Measurements from ENCODE around the gene ADAMTS2. TPM values are rescaled to one million over a fixed set of nuclear protein-coding genes. Genes with fewer than 3 reads are reported as not detected.

Gene ADAMTS2
- total RNA-seq: 11.9 TPM

GRCh38 chr5:179345433-179346321, at the start of gene ADAMTS2:
Gene ADAMTS2, minus strand, starts transcription at chr5:179345461. Its CDS starts 133 bp downstream, at chr5:179345328.
- DNase-seq (ENCODE audit: low spot score) (no peak), ATAC-seq (peak; percentile 60)

GRCh38 chr5:179393078-179393477, 47.8 kb upstream of the ADAMTS2 start:
- DNase-seq (ENCODE audit: low spot score) (no peak), ATAC-seq (no peak)

DNA sequence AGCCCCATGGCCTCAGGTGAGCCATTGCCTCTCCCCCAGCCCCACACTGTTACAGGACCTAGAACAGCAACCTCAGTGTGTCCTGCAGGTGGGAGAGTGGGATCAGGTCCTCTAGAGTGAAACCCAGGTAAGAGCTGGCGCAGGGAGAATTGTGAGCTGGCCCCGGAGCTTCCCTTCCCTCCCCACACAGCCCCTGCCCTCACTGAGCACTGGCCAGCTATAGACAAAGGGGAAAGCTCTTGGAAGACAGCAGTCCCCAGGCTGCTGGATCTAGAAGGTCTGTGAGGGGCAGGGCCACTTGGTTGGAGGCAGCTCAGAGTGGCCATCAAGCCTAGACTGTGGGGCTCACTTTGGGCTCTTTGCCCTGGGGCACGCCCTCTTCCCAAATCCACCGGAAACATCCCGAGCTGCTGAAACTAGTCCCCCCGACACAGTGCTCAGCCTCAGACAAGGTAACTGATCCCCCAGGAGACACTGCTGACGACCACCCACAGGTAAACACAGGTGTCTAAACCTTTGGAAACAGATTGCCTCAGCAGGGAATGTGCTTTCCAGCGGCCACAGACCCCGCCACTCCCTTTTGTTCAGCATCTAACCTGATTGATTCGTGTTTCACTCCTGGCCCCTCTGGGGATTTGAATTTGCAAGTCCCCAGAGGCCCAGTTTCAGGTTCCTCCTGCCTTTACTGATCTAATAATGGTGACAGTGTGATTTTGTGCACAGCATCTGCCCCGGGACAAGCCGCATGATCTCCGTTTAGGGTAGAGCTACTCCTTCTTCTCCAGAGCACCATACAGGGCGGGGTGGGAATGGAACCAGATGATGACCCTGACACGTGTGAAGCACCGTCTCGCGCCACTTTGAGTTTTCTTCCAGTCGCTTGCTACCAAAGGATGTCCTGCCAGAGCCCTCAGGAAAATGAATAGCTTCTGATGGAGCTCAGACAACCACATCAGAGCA, 42.2 kb upstream of the ADAMTS2 start:
- ATAC-seq: no peak
- peak; percentile 27 for DNase-seq (ENCODE audit: low spot score)

GRCh38 chr5:179385914-179386313, 40.7 kb upstream of the ADAMTS2 start:
- ATAC-seq (no peak), DNase-seq (ENCODE audit: low spot score) (peak; percentile 21)

DNA sequence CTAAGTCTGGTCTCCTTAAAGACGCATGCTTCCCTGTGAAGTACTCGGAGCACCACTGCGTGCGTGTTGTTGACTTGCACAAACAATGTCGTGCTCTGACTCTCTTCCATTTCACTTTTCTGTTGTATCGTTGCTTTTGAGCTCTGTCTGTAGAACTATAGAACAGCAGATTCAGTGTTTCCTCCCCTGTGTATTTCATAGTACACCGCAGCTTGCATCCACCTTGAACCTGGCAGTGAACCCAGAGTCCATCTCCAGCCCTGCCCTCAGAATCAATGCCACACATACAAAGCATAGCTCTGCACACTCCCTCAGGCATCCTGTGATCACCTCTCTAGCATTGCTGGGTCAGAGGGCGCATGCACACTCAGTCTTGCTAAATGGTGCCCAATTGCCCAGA, 37.2 kb upstream of the ADAMTS2 start:
- ATAC-seq (no peak), DNase-seq (ENCODE audit: low spot score) (no peak)

DNA sequence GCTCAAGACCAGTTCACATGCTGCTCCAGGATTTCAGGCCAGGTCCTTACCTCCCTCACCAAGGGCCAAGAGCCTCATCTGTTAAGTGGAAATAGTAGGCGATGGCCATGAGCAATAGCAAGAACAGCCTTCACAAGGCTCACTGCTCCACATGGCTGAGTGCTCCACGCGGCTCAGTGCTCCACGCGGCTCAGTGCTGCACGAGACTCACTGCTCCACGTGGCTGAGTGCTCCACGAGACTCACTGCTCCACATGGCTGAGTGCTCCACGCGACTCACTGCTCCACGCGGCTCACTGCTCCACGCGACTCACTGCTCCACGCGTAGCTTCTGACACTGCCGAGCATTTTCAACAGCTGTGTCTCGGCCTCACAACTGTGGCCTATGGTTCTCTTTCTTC, 36.4 kb upstream of the ADAMTS2 start:
- ATAC-seq (no peak), DNase-seq (ENCODE audit: low spot score) (peak; percentile 11)

- no peak for ATAC-seq
- peak; percentile 40 for DNase-seq (ENCODE audit: low spot score)
Measured at GRCh38 chr5:179380211-179381035, 35.2 kb upstream of the ADAMTS2 start.

DNA sequence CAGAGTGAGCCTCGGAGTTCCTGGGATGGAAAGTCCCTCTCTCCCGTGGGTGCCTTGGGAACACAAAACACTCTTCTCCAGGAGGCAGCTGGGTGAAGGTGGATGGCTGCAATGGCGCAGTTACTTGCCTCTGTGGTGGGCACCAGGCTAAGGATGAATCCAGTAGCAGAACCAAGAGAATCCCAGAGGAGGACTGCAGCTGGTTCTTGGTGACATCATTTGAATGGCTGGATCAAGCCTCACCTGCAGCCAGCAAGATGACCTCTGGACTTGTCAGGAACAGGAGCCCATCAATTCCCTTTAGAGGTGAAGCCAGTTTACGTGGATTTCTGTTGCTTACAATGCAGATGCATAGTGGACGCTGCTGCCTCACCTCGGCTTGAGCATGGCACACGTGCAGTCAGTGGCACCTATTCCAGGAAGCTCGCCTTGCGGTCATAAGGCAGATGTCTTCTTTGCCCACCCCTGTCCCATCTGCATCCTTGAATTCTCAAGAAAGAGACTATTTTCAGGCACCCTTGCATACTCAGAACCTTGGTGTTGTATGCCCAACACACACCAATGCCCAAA, 34.1 kb upstream of the ADAMTS2 start:
- no peak for DNase-seq (ENCODE audit: low spot score)
- ATAC-seq: no peak

DNA sequence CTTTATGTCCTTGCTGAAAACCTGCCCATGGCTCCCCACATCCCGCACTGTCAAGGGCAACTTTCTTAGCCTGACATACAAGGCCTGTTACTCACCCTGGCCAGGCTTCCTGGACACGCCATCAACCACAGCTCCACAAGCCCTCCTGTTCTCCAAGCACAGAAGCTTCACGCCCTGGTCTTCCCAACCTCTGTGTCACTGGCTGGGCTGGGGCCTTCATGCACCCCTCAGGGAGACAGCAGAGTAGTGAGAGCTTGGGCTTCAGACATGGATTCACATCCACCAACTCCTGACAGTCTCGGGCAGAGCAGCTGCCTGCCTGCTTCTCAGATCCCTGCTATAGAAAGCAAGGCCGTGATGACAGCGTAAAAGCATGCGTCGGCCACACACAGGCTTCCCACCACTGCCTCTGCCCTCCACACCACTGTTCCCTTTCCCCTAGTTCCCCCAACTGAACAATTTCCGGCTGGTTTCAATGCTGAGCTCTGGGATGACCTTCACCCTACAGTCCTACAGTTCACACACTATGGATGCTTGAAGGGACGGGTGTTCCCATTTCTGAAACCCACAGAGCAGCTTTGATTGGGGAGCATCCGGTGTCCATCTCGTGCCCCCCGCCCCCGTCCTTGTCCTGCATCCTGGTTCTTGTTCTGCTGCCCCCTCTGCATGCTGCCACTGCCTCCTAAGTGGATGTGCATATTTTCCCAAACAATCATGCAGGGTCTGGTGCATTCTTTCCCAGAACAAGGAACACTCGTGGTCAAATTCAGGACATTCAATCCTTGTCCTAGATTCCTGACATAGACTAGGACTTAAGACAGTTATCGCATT, 33.4 kb upstream of the ADAMTS2 start:
- DNase-seq (ENCODE audit: low spot score) (no peak), ATAC-seq (peak; percentile 27)

- DNase-seq (ENCODE audit: low spot score): peak; percentile 27
- ATAC-seq: no peak
Measured at GRCh38 chr5:179378116-179378440, 32.8 kb upstream of the ADAMTS2 start.

DNA sequence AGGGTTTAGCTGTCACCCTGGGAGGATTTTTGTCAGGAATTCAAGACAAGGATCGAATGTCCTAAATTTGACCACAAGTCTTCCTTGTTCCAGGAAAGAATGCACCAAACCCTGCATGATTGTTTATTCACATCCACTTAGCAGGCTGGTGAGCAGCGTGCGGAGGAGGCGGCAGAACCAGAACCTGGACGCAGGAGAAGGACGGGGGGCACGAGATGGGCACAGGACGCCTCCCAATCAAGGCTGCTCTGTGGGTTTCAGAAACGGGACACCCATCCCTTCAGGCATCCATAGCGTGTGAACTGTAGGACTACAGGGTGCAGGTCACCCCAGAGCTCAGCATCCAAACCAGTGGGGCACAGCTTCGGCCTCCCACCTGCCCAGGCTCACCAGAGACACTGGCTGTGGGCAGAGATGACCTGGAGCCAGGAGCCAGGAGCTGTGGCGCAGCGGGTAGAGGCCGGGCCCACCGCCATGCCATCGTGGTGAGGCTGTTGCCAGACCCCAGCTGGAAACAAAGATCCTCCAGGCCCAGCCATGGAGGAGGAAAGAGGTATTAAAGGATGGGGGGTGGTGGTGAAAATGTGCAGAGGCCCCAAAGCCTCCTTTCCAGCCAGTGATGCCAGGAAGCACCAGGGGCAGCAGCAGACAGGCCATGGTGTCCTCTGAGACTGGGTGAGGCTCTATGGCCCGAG, 32.3 kb upstream of the ADAMTS2 start:
- DNase-seq (ENCODE audit: low spot score) (no peak), ATAC-seq (no peak)

DNA sequence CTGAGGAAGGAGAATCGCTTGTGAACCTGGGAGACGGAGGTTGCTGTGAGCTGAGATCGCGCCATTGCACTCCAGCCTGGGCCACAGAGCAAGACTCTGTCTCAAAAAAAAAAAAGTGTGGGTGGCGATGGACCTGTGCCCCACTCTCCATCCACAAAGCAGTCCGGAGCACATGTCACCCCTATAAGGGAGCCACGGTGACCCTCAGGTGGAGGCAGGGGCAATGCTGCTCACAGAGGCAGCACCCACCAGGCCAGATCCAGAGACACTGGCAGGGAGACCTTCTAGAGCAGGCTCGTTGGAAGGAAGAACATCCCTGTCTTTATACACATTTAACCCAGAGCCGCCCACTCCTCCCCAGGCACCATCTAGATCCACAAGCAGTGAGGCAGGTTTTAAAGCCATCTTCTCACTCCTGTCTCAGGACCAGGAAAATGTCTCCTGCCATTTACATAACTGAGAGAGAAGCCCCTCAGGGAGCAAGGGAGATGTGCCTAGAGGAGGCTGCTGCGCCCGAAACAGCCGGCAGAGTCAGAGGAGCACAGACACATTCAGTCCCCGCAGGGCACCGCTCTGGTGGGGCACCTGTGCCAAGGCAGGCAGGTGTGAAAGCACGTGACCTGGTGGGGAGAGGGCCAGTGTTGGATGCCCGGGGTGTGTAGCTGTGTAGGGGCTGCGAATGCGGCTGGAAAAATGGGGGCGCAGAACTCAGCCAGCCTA, 31.6 kb upstream of the ADAMTS2 start:
- ATAC-seq (no peak), DNase-seq (ENCODE audit: low spot score) (no peak)

- DNase-seq (ENCODE audit: low spot score) (no peak), ATAC-seq (no peak)
Measured at GRCh38 chr5:179375831-179376365, 30.6 kb upstream of the ADAMTS2 start.

DNA sequence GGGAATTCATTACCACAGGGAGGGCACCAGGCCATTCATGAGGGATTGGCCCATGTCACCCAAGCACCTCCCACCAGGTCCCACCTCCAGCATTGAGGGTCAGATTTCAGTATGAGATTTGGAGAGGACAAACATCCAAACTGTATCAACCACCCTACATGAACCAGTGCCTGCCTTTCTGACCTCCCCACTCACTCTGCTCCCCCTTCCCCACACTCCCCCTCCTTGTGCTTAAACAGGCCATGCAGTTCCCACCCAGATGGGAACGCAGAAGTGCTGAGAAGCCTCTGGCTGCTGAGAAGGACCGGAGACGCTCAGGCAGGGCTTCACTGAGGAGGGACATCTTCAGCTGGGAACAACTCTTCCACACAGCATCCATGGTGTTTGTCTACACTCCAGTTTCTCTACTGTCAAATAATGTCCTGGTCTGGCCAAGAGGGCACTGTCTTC, 30.0 kb upstream of the ADAMTS2 start:
- ATAC-seq (no peak), DNase-seq (ENCODE audit: low spot score) (no peak)

DNA sequence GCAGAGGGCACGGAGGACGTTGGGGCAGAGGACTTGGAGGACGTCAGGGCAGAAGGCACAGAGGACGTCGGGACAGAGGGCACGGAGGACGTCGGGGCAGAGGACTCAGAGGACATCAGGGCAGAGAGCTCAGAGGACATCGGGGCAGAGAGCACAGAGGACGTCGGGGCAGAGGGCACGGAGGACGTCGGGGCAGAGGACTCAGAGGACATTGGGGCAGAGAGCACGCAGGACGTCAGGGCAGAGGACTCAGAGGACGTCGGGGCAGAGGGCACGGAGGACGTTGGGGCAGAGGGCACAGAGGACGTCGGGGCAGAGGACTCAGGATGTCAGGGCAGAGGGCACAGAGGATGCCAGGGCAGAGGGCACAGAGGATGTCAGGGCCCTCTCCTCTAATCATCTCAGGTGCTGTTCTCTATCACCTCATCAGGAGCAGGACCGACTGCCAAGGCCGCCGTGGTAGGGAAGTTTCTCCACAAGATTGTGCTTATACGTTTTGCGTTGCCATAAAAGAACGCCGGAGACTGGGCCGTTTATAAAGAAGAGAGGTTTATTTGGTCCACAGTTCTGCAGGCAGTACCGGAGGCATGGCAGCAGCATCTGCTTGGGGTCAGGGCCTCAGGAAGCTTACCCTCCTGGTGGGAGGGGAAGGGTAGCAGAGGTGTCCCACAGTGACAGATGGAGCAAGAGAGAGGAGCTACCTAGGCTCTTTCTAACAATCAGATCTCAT, 29.4 kb upstream of the ADAMTS2 start:
- no peak for ATAC-seq
- no peak for DNase-seq (ENCODE audit: low spot score)

- no peak for ATAC-seq
- DNase-seq (ENCODE audit: low spot score): no peak
Measured at GRCh38 chr5:179373961-179374505, 28.8 kb upstream of the ADAMTS2 start.
